Activated naive CD8-positive, alpha-beta T cell (primary cell): ENCODE measurements around the gene RNF25.
"Not testable (repeated sequence)": the region's sequence is repeated elsewhere in the genome, so short reads cannot be mapped to it uniquely, and the experiment has no call there.

ENCODE experiments used
- H3K27ac Mint-ChIP-seq: one replicate; pipeline ENCODE4 v1.8.0; 2021; ENCODE audit warnings: mixed read lengths
- H3K27me3 Mint-ChIP-seq: one replicate; pipeline ENCODE4 v1.8.0; 2021; ENCODE audit warnings: mixed read lengths
- H3K36me3 Mint-ChIP-seq: one replicate; pipeline ENCODE4 v1.8.0; 2021; ENCODE audit warnings: mixed read lengths
- H3K4me1 Mint-ChIP-seq: one replicate; pipeline ENCODE4 v1.8.0; 2021; ENCODE audit warnings: low read depth, mixed read lengths
- H3K4me3 Mint-ChIP-seq: one replicate; pipeline ENCODE4 v1.8.0; 2021; ENCODE audit warnings: mild to moderate bottlenecking, mixed read lengths
- H3K9me3 Mint-ChIP-seq: one replicate; pipeline ENCODE4 v1.8.0; 2021; ENCODE audit warnings: low read depth, mixed read lengths

Gene RNF25

GRCh38 chr2:218703341-218703740, 31.5 kb upstream of the RNF25 start:
- H3K36me3 Mint-ChIP-seq: peaks cover 7% of the 10 kb centered on the region
- H3K9me3 Mint-ChIP-seq: no peaks in the 10 kb centered on the region
- no peaks in the 10 kb centered on the region for H3K27me3 Mint-ChIP-seq
- H3K4me3 Mint-ChIP-seq: no peak overlapping the region
- H3K27ac Mint-ChIP-seq: no peak overlapping the region
- no peaks in the 10 kb centered on the region for H3K4me1 Mint-ChIP-seq

GRCh38 chr2:218701806-218702205, 30.0 kb upstream of the RNF25 start:
- Mint-ChIP-seq H3K27ac (no peak overlapping the region), H3K4me1 (no peaks in the 10 kb centered on the region), H3K4me3 (no peak overlapping the region)

GRCh38 chr2:218698885-218699284, 27.1 kb upstream of the RNF25 start:
- Mint-ChIP-seq H3K9me3 (no peaks in the 10 kb centered on the region), H3K27ac (no peak overlapping the region), H3K4me1 (no peaks in the 10 kb centered on the region), H3K27me3 (no peaks in the 10 kb centered on the region), H3K4me3 (no peak overlapping the region), H3K36me3 (peaks cover 8% of the 10 kb centered on the region)

More at GRCh38 chr2:218701806-218702205, 30.0 kb upstream of the RNF25 start:
- Mint-ChIP-seq H3K36me3 (peaks cover 7% of the 10 kb centered on the region), H3K9me3 (no peaks in the 10 kb centered on the region), H3K27me3 (no peaks in the 10 kb centered on the region)

- Mint-ChIP-seq H3K27me3 (no peaks in the 10 kb centered on the region), H3K36me3 (peaks cover 15% of the 10 kb centered on the region), H3K27ac (no peak overlapping the region), H3K4me3 (no peak overlapping the region), H3K4me1 (no peaks in the 10 kb centered on the region), H3K9me3 (no peaks in the 10 kb centered on the region)
These were observed 22.8 kb upstream of the RNF25 start for GRCh38 chr2:218694405-218695145.

- Mint-ChIP-seq H3K4me3 (no peak overlapping the region), H3K36me3 (peaks cover 21% of the 10 kb centered on the region), H3K27me3 (no peaks in the 10 kb centered on the region), H3K4me1 (peaks cover 2% of the 10 kb centered on the region), H3K27ac (no peak overlapping the region), H3K9me3 (no peaks in the 10 kb centered on the region)
These were observed 19.4 kb upstream of the RNF25 start for GRCh38 chr2:218691234-218691633.

GRCh38 chr2:218687400-218688060, 15.7 kb upstream of the RNF25 start:
- not testable (repeated sequence) for H3K4me1 Mint-ChIP-seq, H3K4me3 Mint-ChIP-seq, H3K9me3 Mint-ChIP-seq, H3K27ac Mint-ChIP-seq, H3K27me3 Mint-ChIP-seq
- H3K36me3 Mint-ChIP-seq: peaks cover 12% of the 10 kb centered on the region

- Mint-ChIP-seq H3K4me3 (no peak overlapping the region), H3K4me1 (no peaks in the 10 kb centered on the region)
These were observed 8.3 kb upstream of the RNF25 start for GRCh38 chr2:218680061-218680460.

GRCh38 chr2:218679119-218679518, 7.3 kb upstream of the RNF25 start:
- Mint-ChIP-seq H3K36me3 (peaks cover 11% of the 10 kb centered on the region), H3K4me3 (no peak overlapping the region), H3K9me3 (no peaks in the 10 kb centered on the region), H3K27me3 (no peaks in the 10 kb centered on the region), H3K4me1 (no peaks in the 10 kb centered on the region), H3K27ac (no peak overlapping the region)

More at GRCh38 chr2:218680061-218680460, 8.3 kb upstream of the RNF25 start:
- H3K27me3 Mint-ChIP-seq: no peaks in the 10 kb centered on the region
- no peaks in the 10 kb centered on the region for H3K9me3 Mint-ChIP-seq
- no peak overlapping the region for H3K27ac Mint-ChIP-seq
- H3K36me3 Mint-ChIP-seq: peaks cover 10% of the 10 kb centered on the region

- Mint-ChIP-seq H3K36me3 (peaks cover 5% of the 10 kb centered on the region), H3K27ac (peak overlapping the region; percentile 99), H3K9me3 (no peaks in the 10 kb centered on the region), H3K4me3 (peak overlapping the region; percentile 99), H3K4me1 (peaks cover 29% of the 10 kb centered on the region), H3K27me3 (no peaks in the 10 kb centered on the region)
These were observed 627 bp downstream of the RNF25 start for GRCh38 chr2:218671097-218671653.

GRCh38 chr2:218664653-218665052, 7.1 kb downstream of the RNF25 start:
- H3K4me3 Mint-ChIP-seq: no peak overlapping the region
- no peaks in the 10 kb centered on the region for H3K36me3 Mint-ChIP-seq
- no peak overlapping the region for H3K27ac Mint-ChIP-seq

DNA sequence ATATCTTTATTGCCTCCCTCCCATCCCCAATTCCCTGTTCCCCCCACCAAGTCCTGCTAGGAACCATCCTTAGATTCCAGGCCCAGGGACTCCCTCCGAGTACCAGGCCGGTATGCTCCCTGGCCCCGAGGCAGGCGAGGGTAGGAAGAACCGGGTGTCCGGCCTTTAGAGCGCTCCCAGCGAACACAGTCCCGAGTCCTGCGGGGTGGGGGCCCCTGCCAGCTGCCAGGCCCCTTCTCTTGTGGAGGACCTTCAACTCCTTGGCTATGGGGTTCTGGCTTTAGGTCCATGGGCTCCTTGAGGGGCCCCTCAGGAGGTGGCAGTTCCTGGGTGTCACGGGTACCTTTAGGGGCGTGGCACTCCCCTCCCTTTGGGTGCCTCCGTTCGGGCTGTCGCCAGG, 7.9 kb downstream of the RNF25 start:
- Mint-ChIP-seq H3K27ac (no peak overlapping the region), H3K9me3 (no peaks in the 10 kb centered on the region), H3K27me3 (no peaks in the 10 kb centered on the region), H3K36me3 (no peaks in the 10 kb centered on the region), H3K4me3 (no peak overlapping the region), H3K4me1 (peaks cover 15% of the 10 kb centered on the region)

More at GRCh38 chr2:218664653-218665052, 7.1 kb downstream of the RNF25 start:
- Mint-ChIP-seq H3K9me3 (no peaks in the 10 kb centered on the region), H3K4me1 (peaks cover 16% of the 10 kb centered on the region), H3K27me3 (no peaks in the 10 kb centered on the region)

- Mint-ChIP-seq H3K4me3 (no peak overlapping the region), H3K9me3 (no peaks in the 10 kb centered on the region), H3K4me1 (peaks cover 23% of the 10 kb centered on the region), H3K27me3 (no peaks in the 10 kb centered on the region), H3K36me3 (no peaks in the 10 kb centered on the region), H3K27ac (no peak overlapping the region)
These were observed 9.0 kb downstream of the RNF25 start for GRCh38 chr2:218662827-218663226.

DNA sequence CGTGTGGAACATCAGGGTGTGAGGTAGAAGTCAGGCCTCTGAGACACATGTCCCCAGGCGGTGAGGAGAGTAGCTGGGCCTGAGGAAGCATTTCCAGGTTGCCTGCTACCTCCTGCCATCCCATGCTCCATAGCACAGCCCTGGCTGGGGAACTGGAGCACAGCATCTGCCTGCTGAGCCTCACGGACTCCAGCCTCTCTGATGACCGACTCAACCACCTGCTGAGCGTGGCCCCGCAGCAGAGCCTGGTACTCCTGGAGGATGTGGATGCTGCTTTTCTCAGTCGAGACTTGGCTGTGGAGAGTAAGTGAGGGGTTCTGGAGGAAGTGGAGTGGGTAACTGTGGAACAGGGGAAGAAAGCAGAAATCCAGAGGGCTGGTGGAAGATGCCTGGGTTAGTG, 9.4 kb downstream of the RNF25 start:
- Mint-ChIP-seq H3K4me1 (peaks cover 25% of the 10 kb centered on the region), H3K9me3 (no peaks in the 10 kb centered on the region), H3K27me3 (no peaks in the 10 kb centered on the region), H3K27ac (no peak overlapping the region), H3K36me3 (peaks cover 2% of the 10 kb centered on the region), H3K4me3 (no peak overlapping the region)

DNA sequence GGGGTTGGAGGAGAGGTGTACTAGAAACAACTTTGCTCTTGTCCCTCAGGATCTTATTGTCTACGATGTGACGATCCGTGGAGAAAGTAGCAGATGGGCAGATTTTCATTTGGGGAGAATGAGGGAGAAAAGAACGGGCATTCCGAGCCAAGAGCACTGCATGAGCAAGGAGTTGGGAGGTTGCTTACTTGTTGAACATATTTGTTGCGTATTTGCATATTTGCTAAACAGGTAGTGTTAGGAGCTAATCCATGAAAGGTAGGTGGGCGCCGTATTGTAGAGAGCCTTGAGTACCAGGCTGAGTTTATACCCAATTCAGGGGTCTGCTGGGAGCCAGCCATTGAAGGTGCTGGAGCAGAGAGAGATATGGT, 11.8 kb downstream of the RNF25 start:
- no peaks in the 10 kb centered on the region for H3K9me3 Mint-ChIP-seq
- peak overlapping the region; percentile 99 for H3K4me3 Mint-ChIP-seq
- H3K27me3 Mint-ChIP-seq: no peaks in the 10 kb centered on the region
- H3K27ac Mint-ChIP-seq: peak overlapping the region; percentile 97
- peaks cover 35% of the 10 kb centered on the region for H3K4me1 Mint-ChIP-seq
- H3K36me3 Mint-ChIP-seq: peaks cover 6% of the 10 kb centered on the region

DNA sequence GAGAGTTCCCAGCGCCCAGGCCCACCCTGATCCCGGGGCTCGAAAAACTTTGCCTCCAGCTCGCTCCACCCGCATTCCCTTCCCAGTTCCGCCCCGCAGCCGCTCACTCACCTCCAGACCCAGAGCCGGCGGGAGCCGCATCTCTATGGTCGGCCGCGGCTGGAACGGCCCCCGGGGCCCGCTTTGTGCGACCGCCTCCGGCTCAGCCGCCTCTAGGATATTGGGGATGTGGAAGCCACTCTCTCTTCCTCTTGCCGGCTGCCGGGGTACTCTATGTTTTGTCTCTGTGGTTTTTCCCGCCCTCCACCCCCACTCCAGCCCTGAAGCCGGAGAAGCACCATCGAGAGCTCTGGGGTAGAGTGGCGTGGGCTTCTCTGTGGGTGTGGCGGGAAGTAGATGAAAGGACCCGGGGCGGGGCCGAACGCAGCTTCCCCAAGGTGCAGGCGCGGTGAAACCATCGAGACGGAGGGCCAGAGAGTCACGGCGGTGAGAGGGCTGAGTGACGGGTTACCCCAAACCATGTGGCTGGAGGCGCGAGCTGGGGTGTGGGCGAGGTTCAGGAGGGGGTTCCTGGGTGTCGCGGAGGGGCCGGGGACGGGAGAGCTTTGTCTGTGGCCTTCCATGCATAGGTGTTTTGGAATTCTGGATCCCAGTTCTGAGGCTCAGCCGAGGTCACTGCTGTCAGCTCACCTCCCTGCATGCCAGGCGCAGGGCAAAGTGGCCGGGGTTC, 12.4 kb downstream of the RNF25 start, which contains the start of the genes BCS1L and ZNF142:
TSS of gene BCS1L (plus strand) at position 426 of the 730 bp plus-strand sequence. CDS start 1,305 bp downstream, outside the sequence.
TSS of gene ZNF142 (minus strand) at position 366 of the 730 bp plus-strand sequence. CDS start 3,194 bp downstream, outside the sequence.
- Mint-ChIP-seq H3K4me1 (peaks cover 35% of the 10 kb centered on the region), H3K27me3 (no peaks in the 10 kb centered on the region), H3K36me3 (peaks cover 6% of the 10 kb centered on the region), H3K27ac (peak within 1 kb of the TSS; percentile 97), H3K4me3 (peak within 1 kb of the TSS; percentile 99), H3K9me3 (no peaks in the 10 kb centered on the region)
